Liver (tissue), 3 donors: ENCODE data around the gene BAIAP3.

Experiments used
- ATF3 ChIP-seq: IDR thresholded peaks from 2 replicates; pipeline ENCODE4 v1.6.1; 2016; ENCODE audit warnings: antibody characterized with exemption
- GABPA ChIP-seq, 2 donors: IDR thresholded peaks in 1 of 2; conservative IDR thresholded peaks in 1 of 2; 2 replicates each; pipeline ENCODE4 v1.6.1; 2016; ENCODE audit warnings: antibody characterized with exemption in 2 of 2, mild to moderate bottlenecking in 1 of 2, moderate library complexity in 1 of 2
- JUND ChIP-seq, 2 donors: IDR thresholded peaks; 2 replicates each; pipeline ENCODE4 v1.6.1; 2016; ENCODE audit warnings: antibody characterized with exemption in 2 of 2
- RXRA ChIP-seq, 2 donors: IDR thresholded peaks; 2 replicates each; pipeline ENCODE4 v1.6.1; 2017 to 2018; ENCODE audit warnings: antibody characterized with exemption in 2 of 2, mild to moderate bottlenecking in 1 of 2
- TAF1 ChIP-seq: conservative IDR thresholded peaks from 2 replicates; pipeline ENCODE4 v1.6.1; 2016; ENCODE audit warnings: antibody characterized with exemption, mild to moderate bottlenecking
- TF ChIP-seq, protein P1 (sequence below): fragments of 150-350 bp; IDR thresholded peaks from 2 replicates; pipeline ENCODE4 v1.5.1; 2017; ENCODE audit warnings: improper control_type of control experiment, low read depth, low read length; ENCODE audit not compliant: missing input control
- TF ChIP-seq, protein P2 (sequence below): IDR thresholded peaks from 2 replicates; pipeline ENCODE4 v1.6.1; 2016; ENCODE audit warnings: antibody characterized with exemption, mild to moderate bottlenecking
- TF ChIP-seq, protein P3 (sequence below): IDR thresholded peaks from 2 replicates; pipeline ENCODE4 v1.6.1; 2016; ENCODE audit warnings: antibody characterized with exemption
- TF ChIP-seq, protein P4 (sequence below): IDR thresholded peaks from 2 replicates; pipeline ENCODE4 v1.6.1; 2016; ENCODE audit warnings: antibody characterized with exemption
- donor health status: healthy.
- donor health status: healthy.

DNA sequence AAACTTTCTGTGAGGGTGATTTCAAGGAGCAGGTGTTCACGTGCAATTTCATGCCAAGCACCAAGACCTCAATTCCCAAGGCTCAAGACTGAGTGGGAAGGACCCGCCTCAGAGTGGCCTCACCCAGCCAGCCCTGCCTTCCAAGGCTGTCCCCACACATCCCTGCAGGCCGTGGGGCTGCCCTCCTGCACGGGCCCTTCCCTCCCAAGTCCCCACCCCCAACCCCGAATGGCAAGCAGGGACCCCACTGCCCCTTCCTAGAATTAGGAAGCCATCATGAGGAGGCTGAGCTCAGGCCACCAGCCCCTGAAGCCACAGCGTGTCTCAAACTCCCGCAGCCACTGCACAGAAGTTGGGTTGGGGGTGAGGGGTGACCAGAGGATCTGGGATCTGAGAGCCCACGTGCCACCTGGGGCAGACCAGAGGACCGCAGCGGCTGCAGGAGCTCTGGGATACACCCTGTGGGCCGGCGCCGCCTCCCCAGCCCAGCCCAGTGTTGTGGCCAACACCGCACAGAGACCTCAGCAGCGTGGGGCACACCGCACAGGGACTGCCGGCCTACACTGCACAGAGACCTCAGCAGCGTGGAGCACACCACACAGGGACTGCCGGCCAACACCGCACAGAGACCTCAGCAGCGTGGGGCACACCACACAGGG, 39.0 kb downstream of the BAIAP3 start:
- TF ChIP-seq, protein P1, sequence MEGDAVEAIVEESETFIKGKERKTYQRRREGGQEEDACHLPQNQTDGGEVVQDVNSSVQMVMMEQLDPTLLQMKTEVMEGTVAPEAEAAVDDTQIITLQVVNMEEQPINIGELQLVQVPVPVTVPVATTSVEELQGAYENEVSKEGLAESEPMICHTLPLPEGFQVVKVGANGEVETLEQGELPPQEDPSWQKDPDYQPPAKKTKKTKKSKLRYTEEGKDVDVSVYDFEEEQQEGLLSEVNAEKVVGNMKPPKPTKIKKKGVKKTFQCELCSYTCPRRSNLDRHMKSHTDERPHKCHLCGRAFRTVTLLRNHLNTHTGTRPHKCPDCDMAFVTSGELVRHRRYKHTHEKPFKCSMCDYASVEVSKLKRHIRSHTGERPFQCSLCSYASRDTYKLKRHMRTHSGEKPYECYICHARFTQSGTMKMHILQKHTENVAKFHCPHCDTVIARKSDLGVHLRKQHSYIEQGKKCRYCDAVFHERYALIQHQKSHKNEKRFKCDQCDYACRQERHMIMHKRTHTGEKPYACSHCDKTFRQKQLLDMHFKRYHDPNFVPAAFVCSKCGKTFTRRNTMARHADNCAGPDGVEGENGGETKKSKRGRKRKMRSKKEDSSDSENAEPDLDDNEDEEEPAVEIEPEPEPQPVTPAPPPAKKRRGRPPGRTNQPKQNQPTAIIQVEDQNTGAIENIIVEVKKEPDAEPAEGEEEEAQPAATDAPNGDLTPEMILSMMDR, result no peak
- no peak for TF ChIP-seq RXRA (IDR thresholded peaks at IDR 0.05)
- no peak for TF ChIP-seq ATF3
- TF ChIP-seq JUND (IDR thresholded peaks at IDR 0.05), result no peak
- TF ChIP-seq, protein P2, sequence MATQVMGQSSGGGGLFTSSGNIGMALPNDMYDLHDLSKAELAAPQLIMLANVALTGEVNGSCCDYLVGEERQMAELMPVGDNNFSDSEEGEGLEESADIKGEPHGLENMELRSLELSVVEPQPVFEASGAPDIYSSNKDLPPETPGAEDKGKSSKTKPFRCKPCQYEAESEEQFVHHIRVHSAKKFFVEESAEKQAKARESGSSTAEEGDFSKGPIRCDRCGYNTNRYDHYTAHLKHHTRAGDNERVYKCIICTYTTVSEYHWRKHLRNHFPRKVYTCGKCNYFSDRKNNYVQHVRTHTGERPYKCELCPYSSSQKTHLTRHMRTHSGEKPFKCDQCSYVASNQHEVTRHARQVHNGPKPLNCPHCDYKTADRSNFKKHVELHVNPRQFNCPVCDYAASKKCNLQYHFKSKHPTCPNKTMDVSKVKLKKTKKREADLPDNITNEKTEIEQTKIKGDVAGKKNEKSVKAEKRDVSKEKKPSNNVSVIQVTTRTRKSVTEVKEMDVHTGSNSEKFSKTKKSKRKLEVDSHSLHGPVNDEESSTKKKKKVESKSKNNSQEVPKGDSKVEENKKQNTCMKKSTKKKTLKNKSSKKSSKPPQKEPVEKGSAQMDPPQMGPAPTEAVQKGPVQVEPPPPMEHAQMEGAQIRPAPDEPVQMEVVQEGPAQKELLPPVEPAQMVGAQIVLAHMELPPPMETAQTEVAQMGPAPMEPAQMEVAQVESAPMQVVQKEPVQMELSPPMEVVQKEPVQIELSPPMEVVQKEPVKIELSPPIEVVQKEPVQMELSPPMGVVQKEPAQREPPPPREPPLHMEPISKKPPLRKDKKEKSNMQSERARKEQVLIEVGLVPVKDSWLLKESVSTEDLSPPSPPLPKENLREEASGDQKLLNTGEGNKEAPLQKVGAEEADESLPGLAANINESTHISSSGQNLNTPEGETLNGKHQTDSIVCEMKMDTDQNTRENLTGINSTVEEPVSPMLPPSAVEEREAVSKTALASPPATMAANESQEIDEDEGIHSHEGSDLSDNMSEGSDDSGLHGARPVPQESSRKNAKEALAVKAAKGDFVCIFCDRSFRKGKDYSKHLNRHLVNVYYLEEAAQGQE, result no peak
- TF ChIP-seq GABPA (IDR thresholded peaks at IDR 0.05 in 1 of 2, conservative IDR thresholded peaks at IDR 0.05 in 1 of 2), result no peak
- TF ChIP-seq TAF1, result no peak
- TF ChIP-seq, protein P3, sequence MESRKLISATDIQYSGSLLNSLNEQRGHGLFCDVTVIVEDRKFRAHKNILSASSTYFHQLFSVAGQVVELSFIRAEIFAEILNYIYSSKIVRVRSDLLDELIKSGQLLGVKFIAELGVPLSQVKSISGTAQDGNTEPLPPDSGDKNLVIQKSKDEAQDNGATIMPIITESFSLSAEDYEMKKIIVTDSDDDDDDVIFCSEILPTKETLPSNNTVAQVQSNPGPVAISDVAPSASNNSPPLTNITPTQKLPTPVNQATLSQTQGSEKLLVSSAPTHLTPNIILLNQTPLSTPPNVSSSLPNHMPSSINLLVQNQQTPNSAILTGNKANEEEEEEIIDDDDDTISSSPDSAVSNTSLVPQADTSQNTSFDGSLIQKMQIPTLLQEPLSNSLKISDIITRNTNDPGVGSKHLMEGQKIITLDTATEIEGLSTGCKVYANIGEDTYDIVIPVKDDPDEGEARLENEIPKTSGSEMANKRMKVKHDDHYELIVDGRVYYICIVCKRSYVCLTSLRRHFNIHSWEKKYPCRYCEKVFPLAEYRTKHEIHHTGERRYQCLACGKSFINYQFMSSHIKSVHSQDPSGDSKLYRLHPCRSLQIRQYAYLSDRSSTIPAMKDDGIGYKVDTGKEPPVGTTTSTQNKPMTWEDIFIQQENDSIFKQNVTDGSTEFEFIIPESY, result no peak
- TF ChIP-seq, protein P4, sequence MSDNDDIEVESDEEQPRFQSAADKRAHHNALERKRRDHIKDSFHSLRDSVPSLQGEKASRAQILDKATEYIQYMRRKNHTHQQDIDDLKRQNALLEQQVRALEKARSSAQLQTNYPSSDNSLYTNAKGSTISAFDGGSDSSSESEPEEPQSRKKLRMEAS, result no peak
